PC-9 (cell line): ENCODE data around the gene KLHL18.

Experiments
- EZH2 ChIP-seq: fragments of 200-600 bp; sonication (generic); IDR thresholded peaks from 2 replicates; pipeline ENCODE4 v1.8.0; 2017; ENCODE audit warnings: antibody characterized with exemption, low read depth
- TF ChIP-seq, protein P1 (sequence below): fragments of 200-600 bp; sonication (generic); conservative IDR thresholded peaks from 2 replicates; pipeline ENCODE4 v1.6.1; 2017; ENCODE audit warnings: mixed run types, antibody characterized with exemption, mild to moderate bottlenecking, moderate library complexity

DNA sequence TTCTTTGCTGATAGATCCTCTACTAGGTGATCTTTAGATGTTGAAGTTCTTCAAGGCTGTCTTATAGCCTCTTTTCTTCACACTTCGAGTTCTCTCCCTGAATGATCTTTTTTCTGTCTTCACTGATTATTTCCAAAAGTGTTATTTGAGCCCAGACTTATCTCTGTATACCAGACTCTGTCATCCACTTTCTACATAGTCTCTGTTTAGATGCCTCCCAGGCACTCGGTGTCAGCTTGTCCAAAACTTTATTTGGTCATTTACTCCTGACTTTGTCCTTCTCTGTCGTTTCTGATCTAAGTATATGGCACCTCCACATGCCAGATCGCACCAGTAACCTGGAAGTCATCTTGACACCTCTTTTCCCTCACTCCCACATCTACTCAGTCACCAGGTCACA lies 27.6 kb downstream of the KLHL18 start:
- TF ChIP-seq, protein P1, sequence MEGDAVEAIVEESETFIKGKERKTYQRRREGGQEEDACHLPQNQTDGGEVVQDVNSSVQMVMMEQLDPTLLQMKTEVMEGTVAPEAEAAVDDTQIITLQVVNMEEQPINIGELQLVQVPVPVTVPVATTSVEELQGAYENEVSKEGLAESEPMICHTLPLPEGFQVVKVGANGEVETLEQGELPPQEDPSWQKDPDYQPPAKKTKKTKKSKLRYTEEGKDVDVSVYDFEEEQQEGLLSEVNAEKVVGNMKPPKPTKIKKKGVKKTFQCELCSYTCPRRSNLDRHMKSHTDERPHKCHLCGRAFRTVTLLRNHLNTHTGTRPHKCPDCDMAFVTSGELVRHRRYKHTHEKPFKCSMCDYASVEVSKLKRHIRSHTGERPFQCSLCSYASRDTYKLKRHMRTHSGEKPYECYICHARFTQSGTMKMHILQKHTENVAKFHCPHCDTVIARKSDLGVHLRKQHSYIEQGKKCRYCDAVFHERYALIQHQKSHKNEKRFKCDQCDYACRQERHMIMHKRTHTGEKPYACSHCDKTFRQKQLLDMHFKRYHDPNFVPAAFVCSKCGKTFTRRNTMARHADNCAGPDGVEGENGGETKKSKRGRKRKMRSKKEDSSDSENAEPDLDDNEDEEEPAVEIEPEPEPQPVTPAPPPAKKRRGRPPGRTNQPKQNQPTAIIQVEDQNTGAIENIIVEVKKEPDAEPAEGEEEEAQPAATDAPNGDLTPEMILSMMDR = no peak
- no peak for TF ChIP-seq EZH2
